Loucy (cell line): ENCODE measurements around the gene FAM151A.

Experiments
- H2AFZ ChIP-seq: fragments of 200-600 bp; sonication (generic); 2 replicates; pipeline ENCODE4 v1.6.0; 2016; ENCODE audit warnings: antibody characterized with exemption, mild to moderate bottlenecking, low read length, moderate library complexity
- H3F3A ChIP-seq: fragments of 200-600 bp; 2 replicates; pipeline ENCODE4 v1.6.0; 2016; ENCODE audit warnings: antibody characterized with exemption, low read depth, mild to moderate bottlenecking
- H3K27me3 ChIP-seq: fragments of 200-600 bp; sonication (generic); 2 replicates; pipeline ENCODE4 v1.6.1; 2014; ENCODE audit warnings: low read length, mild to moderate bottlenecking; ENCODE audit not compliant: insufficient read depth, poor library complexity, severe bottlenecking
- H3K36me3 ChIP-seq: fragments of 200-600 bp; sonication (generic); 2 replicates; pipeline ENCODE4 v1.6.1; 2016; ENCODE audit warnings: low read length; ENCODE audit not compliant: insufficient read depth
- H3K4me1 ChIP-seq: fragments of 200-600 bp; sonication (generic); 2 replicates; pipeline ENCODE4 v1.5.1; 2014; ENCODE audit warnings: low read length, mild to moderate bottlenecking; ENCODE audit not compliant: insufficient read depth, poor library complexity, severe bottlenecking
- H3K4me2 ChIP-seq: fragments of 200-600 bp; sonication (generic); 2 replicates; pipeline ENCODE4 v1.6.0; 2014; ENCODE audit warnings: antibody characterized with exemption, low read length, low read depth, mild to moderate bottlenecking; ENCODE audit not compliant: poor library complexity, severe bottlenecking
- H3K4me3 ChIP-seq: fragments of 200-600 bp; sonication (generic); 2 replicates; pipeline ENCODE4 v1.5.1; 2014; ENCODE audit warnings: low read length, mild to moderate bottlenecking, mixed read lengths; ENCODE audit not compliant: poor library complexity, severe bottlenecking
- H3K79me2 ChIP-seq: fragments of 200-600 bp; sonication (generic); 2 replicates; pipeline ENCODE4 v1.6.1; 2014; ENCODE audit warnings: low read length; ENCODE audit not compliant: insufficient read depth
- H3K9ac ChIP-seq: fragments of 200-600 bp; sonication (generic); 2 replicates; pipeline ENCODE4 v1.6.0; 2014; ENCODE audit warnings: mild to moderate bottlenecking, low read depth, low read length, moderate library complexity; ENCODE audit not compliant: poor library complexity, severe bottlenecking
- H3K9me2 ChIP-seq: fragments of 200-600 bp; sonication (generic); replicated peaks from 2 replicates; pipeline ENCODE4 v1.6.1; 2016; ENCODE audit warnings: low read depth, low read length, mixed read lengths
- H3K9me3 ChIP-seq: fragments of 200-600 bp; sonication (generic); 2 replicates; pipeline ENCODE4 v1.6.1; 2014; ENCODE audit warnings: mild to moderate bottlenecking, antibody characterized with exemption, low read length, low read depth; ENCODE audit not compliant: insufficient read depth
- H4K20me1 ChIP-seq: fragments of 200-600 bp; sonication (generic); 2 replicates; pipeline ENCODE4 v1.6.0; 2014; ENCODE audit warnings: antibody characterized with exemption, low read length, mild to moderate bottlenecking; ENCODE audit not compliant: insufficient read depth, poor library complexity, severe bottlenecking
- EZH2phosphoT487 ChIP-seq: fragments of 200-600 bp; IDR thresholded peaks from 2 replicates; pipeline ENCODE4 v1.6.1; 2018; ENCODE audit warnings: antibody characterized with exemption, mild to moderate bottlenecking, moderate library complexity, borderline replicate concordance
- TF ChIP-seq, protein P1 (sequence below): fragments of 200-600 bp; sonication (generic); conservative IDR thresholded peaks from 2 replicates; pipeline ENCODE4 v1.5.1; 2014; ENCODE audit warnings: mild to moderate bottlenecking, antibody characterized with exemption, low read length

FAM151A gene

GRCh38 chr1:54624466-54625464, 1.4 kb upstream of the FAM151A start:
- Histone ChIP-seq H3K36me3 (no peaks in the 10 kb centered on the region), H3K4me2 (no peak overlapping the region), H3K27me3 (no peaks in the 10 kb centered on the region), H2AFZ (no peak overlapping the region), H4K20me1 (no peaks in the 10 kb centered on the region), H3K9me2 (no peaks in the 10 kb centered on the region), H3K9me3 (no peaks in the 10 kb centered on the region), H3K4me1 (no peaks in the 10 kb centered on the region), H3K4me3 (no peak overlapping the region), H3K79me2 (no peaks in the 10 kb centered on the region), H3F3A (no peaks in the 10 kb centered on the region), H3K9ac (no peak overlapping the region)
- no peak for TF ChIP-seq EZH2phosphoT487
- TF ChIP-seq, protein P1, sequence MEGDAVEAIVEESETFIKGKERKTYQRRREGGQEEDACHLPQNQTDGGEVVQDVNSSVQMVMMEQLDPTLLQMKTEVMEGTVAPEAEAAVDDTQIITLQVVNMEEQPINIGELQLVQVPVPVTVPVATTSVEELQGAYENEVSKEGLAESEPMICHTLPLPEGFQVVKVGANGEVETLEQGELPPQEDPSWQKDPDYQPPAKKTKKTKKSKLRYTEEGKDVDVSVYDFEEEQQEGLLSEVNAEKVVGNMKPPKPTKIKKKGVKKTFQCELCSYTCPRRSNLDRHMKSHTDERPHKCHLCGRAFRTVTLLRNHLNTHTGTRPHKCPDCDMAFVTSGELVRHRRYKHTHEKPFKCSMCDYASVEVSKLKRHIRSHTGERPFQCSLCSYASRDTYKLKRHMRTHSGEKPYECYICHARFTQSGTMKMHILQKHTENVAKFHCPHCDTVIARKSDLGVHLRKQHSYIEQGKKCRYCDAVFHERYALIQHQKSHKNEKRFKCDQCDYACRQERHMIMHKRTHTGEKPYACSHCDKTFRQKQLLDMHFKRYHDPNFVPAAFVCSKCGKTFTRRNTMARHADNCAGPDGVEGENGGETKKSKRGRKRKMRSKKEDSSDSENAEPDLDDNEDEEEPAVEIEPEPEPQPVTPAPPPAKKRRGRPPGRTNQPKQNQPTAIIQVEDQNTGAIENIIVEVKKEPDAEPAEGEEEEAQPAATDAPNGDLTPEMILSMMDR = no peak

DNA sequence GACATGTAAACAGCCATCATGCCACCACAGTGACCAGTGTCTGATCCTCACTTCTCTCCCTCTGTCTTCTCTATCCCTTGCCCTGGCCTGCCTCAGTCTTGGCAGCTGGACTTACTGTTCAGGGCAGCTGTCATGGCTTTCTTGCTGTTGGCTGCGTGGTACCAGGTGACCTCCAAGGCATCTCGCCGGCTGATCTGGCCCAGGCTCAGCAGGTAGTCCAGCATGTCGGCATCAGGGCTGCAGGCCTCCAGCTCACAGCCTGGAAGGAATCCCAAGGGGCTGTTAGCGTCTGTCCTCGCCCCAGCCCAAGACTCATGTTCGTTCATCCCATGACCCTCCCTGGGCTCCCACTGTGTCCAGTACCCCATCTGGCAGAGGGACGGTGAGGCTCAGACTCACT, 3.6 kb downstream of the FAM151A start:
- Histone ChIP-seq H3K9ac (no peak overlapping the region), H3K36me3 (no peaks in the 10 kb centered on the region), H4K20me1 (no peaks in the 10 kb centered on the region), H3K79me2 (no peaks in the 10 kb centered on the region), H3K4me2 (no peak overlapping the region), H3K9me3 (no peaks in the 10 kb centered on the region), H3K27me3 (no peaks in the 10 kb centered on the region), H3K4me3 (no peak overlapping the region), H3K9me2 (no peaks in the 10 kb centered on the region), H3K4me1 (no peaks in the 10 kb centered on the region), H3F3A (no peaks in the 10 kb centered on the region), H2AFZ (no peak overlapping the region)
- TF ChIP-seq, protein P1 = no peak
- TF ChIP-seq EZH2phosphoT487 = no peak

DNA sequence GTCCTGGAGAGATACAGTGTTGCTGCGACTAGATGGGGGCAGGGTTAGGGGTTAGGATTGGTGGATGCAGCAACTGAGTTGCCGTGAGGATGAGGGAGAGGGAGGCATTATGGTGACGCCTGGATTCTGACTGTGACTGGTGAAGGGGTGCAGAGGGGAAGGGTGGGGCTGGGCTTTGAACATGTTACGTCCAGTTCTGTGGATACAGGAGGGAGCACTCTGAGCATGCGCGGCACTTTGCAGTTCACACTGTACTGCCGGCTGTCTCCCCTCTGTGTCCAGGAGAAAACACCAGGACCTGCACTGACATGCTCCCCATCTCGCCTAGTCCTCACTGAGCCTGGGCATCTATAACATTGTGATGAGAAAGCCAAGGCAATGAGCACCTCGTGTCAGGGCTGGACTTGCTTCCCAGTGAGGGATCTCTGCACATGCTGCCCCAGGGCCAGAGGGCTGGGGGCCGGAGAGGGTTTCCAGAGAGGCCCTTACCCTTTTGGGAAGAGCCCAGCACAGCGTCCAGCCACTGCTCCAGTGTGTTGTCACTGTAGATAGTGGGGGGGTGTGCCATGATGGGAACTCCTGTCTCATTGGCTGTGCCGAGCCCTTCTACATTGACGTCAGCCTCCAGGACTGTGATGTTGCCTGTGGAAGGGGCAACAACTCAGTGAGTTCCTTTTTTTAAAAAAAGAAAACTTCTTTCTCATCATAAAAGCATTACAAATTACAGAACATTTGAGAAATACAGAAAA, 7.6 kb downstream of the FAM151A start:
- H3K4me2 ChIP-seq = no peak overlapping the region
- no peaks in the 10 kb centered on the region for H3K4me1 ChIP-seq
- H3K9me2 ChIP-seq = no peaks in the 10 kb centered on the region
- no peak overlapping the region for H3K4me3 ChIP-seq
- no peaks in the 10 kb centered on the region for H3K27me3 ChIP-seq
- no peaks in the 10 kb centered on the region for H3K79me2 ChIP-seq
- no peaks in the 10 kb centered on the region for H4K20me1 ChIP-seq
- H3K36me3 ChIP-seq = no peaks in the 10 kb centered on the region
- no peaks in the 10 kb centered on the region for H3F3A ChIP-seq
- no peak overlapping the region for H3K9ac ChIP-seq
- no peak overlapping the region for H2AFZ ChIP-seq
- TF ChIP-seq, protein P1 = no peak
- TF ChIP-seq EZH2phosphoT487 = no peak
- no peaks in the 10 kb centered on the region for H3K9me3 ChIP-seq
